Measurements from ENCODE around the gene TIMM8A. TPM values are rescaled to one million over a fixed set of nuclear protein-coding genes. Genes with fewer than 3 reads are reported as not detected.

Gene TIMM8A, protein sequence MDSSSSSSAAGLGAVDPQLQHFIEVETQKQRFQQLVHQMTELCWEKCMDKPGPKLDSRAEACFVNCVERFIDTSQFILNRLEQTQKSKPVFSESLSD
- 10 to 100 TPM in 1 of 4 donors, 1 to 10 TPM in 3; 4.4 to 11.4 (median 8.1) TPM for total RNA-seq

DNA sequence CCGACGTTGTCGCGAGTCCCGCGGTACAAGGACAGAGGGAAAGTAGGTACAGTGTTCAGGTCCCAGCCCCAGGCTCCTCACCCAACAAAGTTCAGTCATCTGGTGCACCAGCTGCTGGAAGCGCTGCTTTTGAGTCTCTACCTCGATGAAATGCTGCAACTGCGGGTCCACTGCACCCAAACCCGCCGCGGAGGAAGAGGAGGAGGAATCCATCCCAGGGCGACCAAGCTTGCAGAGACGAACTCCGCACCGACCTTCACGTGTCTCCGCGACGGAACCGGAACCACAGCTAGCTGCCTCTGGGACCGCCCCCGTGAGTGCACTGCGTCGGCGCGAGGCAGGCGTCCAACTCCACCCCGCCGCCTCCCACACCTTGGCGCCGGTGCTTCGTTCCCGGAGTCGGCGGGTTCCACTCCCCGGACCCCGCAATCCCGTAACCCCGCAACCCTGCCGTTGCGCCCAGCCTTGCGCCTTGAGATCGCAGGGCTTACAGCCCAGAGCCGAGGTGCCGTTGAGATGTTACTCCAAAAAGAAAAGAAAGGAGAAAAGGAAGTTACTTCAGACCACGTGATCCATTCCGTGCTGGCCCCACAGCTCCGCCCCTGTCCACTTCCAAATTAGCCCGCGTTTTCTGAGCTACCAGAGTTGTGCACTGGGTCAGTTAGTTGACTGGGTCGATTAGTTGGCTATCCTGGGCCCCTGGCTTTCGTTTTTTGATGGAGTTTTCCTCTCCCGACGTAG is at the start of gene TIMM8A:
Gene TIMM8A (minus strand): TSS at position 291 of the 741 bp plus-strand sequence. CDS start 78 bp downstream, at position 213.
- Histone ChIP-seq H3K27me3 (no peaks in the 10 kb centered on the region), H3K4me1 (peaks cover 0 to 29% (median 0%) of the 10 kb centered on the region in 3 donors), H3K9me3 (no peaks in the 10 kb centered on the region), H3K4me3 (peak within 1 kb of the TSS; percentile 56 to 81 (median 64)), H3K27ac (peak within 1 kb of the TSS; percentile 85 to 93 (median 90)), H3K36me3 (peaks cover 0 to 21% (median 0%) of the 10 kb centered on the region in 3 donors)
- peak in 2 of 4 donors; percentile 31 to 59 for TF ChIP-seq POLR2A (IDR thresholded peaks at IDR 0.05)
- TF ChIP-seq, protein P1, sequence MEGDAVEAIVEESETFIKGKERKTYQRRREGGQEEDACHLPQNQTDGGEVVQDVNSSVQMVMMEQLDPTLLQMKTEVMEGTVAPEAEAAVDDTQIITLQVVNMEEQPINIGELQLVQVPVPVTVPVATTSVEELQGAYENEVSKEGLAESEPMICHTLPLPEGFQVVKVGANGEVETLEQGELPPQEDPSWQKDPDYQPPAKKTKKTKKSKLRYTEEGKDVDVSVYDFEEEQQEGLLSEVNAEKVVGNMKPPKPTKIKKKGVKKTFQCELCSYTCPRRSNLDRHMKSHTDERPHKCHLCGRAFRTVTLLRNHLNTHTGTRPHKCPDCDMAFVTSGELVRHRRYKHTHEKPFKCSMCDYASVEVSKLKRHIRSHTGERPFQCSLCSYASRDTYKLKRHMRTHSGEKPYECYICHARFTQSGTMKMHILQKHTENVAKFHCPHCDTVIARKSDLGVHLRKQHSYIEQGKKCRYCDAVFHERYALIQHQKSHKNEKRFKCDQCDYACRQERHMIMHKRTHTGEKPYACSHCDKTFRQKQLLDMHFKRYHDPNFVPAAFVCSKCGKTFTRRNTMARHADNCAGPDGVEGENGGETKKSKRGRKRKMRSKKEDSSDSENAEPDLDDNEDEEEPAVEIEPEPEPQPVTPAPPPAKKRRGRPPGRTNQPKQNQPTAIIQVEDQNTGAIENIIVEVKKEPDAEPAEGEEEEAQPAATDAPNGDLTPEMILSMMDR (IDR thresholded peaks at IDR 0.05): no peak
- intact Hi-C loops (cut with DNase I): no loop called here
- 23% methylated on average over 22 of the region's 55 CpGs; no CpG with 5 or more reads in 1 of the 2 donors for WGBS, 2 donors
- peak; percentile 11 for DNase-seq

DNA sequence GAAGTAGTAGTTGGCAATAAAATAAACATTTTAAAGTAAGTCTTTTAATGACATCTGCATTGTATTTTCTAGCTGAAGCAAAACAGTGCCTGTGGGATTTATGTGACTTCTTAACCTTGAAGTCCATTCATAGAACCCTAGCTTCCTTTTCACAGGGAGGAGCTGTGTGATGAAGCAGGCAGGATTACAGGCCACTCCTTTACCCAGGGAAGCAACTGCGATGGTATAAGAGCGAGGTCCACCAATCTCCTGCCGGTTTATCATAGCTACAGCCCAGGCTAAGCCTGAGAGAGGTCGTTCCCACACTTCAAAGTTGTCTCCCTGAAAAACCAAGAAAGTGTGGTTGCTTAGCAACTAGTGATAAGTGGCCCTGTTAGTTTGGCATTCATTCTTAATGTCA is 49.2 kb upstream of the TIMM8A start:
- H3K36me3 ChIP-seq: peaks cover 0 to 29% (median 0%) of the 10 kb centered on the region in 3 donors
- peak overlapping the region in 1 of 4 donors; percentile 3 for H3K27ac ChIP-seq
- H3K9me3 ChIP-seq: no peaks in the 10 kb centered on the region
- H3K4me3 ChIP-seq: no peak overlapping the region
- TF ChIP-seq, protein P1 (IDR thresholded peaks at IDR 0.05): no peak
- no peak for TF ChIP-seq POLR2A (IDR thresholded peaks at IDR 0.05)
- DNase-seq: no peak
- 54 to 56% methylated on average over 4 of the region's 4 CpGs for WGBS, 2 donors
- H3K27me3 ChIP-seq: no peaks in the 10 kb centered on the region
- H3K4me1 ChIP-seq: peaks cover 0 to 7% (median 0%) of the 10 kb centered on the region in 3 donors
- intact Hi-C loops (cut with DNase I): no loop called here

DNA sequence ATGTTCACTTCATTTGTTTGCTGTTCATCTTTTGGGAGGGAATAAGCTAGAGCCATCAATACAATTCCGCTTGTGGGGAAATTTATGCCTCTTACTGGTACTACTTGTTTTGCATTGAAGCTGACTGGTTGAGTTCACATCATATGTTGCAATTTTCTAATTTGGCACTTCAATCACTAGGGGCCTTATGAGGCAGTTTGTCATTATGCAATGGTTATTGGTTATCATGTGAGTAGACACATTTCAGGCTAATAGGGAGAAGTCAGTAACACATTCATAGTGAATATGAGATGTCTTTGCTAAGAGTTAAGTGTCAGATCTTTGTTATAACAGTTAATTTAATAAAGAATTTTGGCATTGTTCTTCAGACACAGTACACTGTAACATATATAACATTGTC is 47.2 kb upstream of the TIMM8A start:
- WGBS, 2 donors: 63 to 74% methylated on average over 1 of the region's 1 CpG
- H3K4me1 ChIP-seq: peaks cover 0 to 21% (median 7%) of the 10 kb centered on the region in 3 donors
- H3K9me3 ChIP-seq: no peaks in the 10 kb centered on the region
- H3K27ac ChIP-seq: no peak overlapping the region
- no peak for DNase-seq
- H3K36me3 ChIP-seq: peaks cover 0 to 20% (median 0%) of the 10 kb centered on the region in 3 donors
- intact Hi-C loops (cut with DNase I): no loop called here
- H3K4me3 ChIP-seq: no peak overlapping the region
- H3K27me3 ChIP-seq: no peaks in the 10 kb centered on the region
- no peak for TF ChIP-seq POLR2A (IDR thresholded peaks at IDR 0.05)
- TF ChIP-seq, protein P1 (IDR thresholded peaks at IDR 0.05): no peak

DNA sequence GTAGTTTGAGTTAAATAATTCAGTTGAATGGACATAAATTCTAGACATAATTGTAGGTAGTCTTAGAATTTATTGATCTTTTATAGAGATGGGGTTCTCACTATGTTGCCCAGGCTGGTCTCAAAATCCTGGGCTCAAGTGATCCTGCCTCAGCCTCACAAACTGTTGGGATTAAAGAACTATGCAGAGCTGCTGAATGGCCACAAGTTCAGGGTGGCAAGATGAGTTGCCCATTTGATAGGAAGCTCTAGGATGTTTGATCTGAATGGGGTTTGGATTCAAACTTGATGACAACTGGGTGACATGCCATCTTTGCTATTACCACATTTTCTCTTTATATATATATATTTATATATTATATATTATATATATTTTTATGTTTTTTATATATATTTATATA is 45.8 kb upstream of the TIMM8A start:
- no peaks in the 10 kb centered on the region for H3K9me3 ChIP-seq
- TF ChIP-seq, protein P1 (IDR thresholded peaks at IDR 0.05): no peak
- no peak for TF ChIP-seq POLR2A (IDR thresholded peaks at IDR 0.05)
- DNase-seq: no peak
- intact Hi-C loops (cut with DNase I): no loop called here
- H3K4me3 ChIP-seq: no peak overlapping the region
- no peak overlapping the region for H3K27ac ChIP-seq
- H3K27me3 ChIP-seq: no peaks in the 10 kb centered on the region
- H3K36me3 ChIP-seq: peaks cover 0 to 11% (median 0%) of the 10 kb centered on the region in 3 donors
- H3K4me1 ChIP-seq: peaks cover 0 to 21% (median 7%) of the 10 kb centered on the region in 3 donors
